Measurements from ENCODE around the gene PHF3. TPM values are rescaled to one million over a fixed set of nuclear protein-coding genes. Genes with fewer than 3 reads are reported as not detected.
"Not testable (repeated sequence)": the region's sequence is repeated elsewhere in the genome, so short reads cannot be mapped to it uniquely, and the experiment has no call there.

PHF3 gene
- polyA plus RNA-seq, 1 donor = 32.5 TPM

DNA sequence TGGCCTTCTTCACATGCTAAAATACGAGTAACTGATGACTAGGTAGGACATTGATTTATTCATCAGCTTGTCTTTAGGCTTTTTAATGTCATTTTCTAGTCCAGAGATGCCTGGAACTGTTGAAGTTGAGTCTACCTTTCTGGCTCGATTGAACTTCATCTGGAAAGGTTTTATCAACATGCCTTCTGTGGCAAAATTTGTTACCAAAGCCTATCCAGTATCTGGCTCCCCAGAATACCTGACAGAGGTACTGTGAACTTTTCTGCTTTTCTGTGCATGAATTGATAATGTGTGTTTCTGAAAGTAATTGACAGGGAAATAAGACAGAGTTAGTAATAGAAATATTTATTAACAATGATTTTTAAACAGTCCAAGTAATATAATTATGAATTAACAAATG is 71.0 kb downstream of the PHF3 start:
- no peak for DNase-seq (ENCODE audit: low read depth)

- DNase-seq (ENCODE audit: low read depth) = no peak
Measured at GRCh38 chr6:63708631-63709030, 73.0 kb downstream of the PHF3 start.

DNA sequence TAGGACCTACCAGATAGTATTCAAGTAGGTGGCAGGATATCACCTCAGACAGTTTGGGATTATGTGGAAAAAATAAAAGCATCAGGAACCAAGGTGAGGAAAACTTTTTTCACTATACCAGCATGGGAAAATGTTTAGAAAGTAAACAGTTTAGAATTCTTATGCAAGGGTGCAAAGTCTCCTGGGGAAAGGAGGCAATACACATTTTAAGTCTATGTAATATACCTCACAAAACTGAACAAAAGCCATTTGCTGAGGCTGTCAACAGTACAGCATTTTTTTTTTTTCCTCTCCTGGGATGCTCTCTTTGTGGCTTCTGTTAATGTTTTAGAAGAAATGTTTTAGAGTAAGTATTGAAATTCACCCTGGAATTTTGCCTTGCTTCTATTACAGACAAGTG is 73.5 kb downstream of the PHF3 start:
- DNase-seq (ENCODE audit: low read depth) = no peak

- DNase-seq (ENCODE audit: low read depth) = no peak
Measured at GRCh38 chr6:63713332-63713731, 77.7 kb downstream of the PHF3 start.

DNA sequence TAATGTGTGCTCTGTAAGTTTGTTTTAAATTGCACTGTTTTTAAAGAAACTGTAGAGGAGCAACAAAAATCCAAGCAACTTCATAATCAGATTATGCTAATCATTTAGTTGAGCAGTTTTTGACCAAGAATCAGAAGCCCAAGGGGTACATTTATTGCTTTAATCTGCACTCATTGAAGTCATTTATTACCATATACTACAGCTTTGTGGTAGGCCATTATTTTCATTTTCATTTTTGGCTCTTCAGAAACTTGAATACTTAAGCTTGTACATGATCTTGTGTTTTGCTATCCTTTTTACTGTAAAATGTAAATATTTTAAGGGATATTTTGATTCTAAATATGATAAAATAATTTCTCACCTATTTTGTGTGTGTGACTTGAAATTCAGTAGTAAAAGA is 78.5 kb downstream of the PHF3 start:
- no peak for DNase-seq (ENCODE audit: low read depth)

DNA sequence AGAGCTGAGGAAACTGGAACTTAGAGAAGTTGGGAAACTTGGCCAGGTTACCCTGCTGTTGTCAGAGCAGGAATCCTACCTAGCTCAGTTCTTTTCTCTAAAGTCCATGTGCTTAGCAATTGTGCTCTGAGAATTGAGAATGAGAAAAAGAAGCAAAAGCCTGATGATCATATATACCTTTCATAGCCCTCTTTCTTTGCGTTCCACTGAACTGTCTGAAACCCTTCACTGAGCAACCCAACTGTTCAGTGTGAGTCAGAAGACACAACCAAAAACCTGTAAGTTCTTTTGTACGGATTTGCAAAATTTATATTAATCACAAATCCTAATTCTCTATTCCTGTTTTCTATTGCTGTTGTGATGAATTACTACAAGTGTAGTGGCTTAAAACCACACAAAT is 80.6 kb downstream of the PHF3 start:
- DNase-seq (ENCODE audit: low read depth) = no peak

- DNase-seq (ENCODE audit: low read depth) = no peak
Measured at GRCh38 chr6:63721181-63721580, 85.6 kb downstream of the PHF3 start.

DNA sequence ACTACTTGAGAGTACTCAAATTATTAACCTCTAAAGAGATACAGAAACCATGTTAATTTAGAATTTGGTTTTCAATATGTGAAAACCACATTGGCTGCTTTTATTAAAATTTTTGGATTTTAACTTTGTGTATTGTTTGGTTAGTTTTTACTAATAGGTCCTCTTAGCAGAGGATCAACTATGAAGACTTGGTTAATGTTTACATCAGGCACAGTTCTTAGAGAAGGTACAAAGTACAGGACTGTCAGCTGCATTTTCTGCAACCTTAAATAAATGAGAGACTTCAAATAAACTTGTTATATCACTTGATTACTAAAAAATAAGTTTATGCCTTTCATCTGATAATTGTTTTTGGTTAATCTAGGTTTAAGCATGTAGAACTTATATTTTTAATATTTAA is 89.1 kb downstream of the PHF3 start:
- DNase-seq (ENCODE audit: low read depth) = no peak

GRCh38 chr6:63730311-63730710 is 94.7 kb downstream of the PHF3 start:
- no peak for DNase-seq (ENCODE audit: low read depth)

DNA sequence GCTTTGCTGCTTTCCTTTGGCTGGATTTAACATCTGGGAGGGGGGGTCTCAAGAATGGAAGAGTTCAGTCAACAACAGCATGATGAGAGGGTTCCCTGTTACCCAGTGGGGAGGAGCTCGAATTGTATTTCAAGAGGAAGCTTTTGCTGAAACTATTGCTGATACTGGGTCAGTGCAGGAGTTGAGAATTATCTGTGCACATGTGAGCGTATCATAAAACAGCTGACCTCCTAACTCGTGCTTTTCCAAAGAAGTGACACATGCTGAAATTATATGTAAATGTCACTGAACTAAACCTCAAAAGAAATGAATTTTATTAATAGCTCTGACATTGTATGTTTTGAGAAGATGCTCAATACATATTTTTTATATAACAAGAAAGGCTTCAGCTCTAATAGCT is 96.3 kb downstream of the PHF3 start:
- no peak for DNase-seq (ENCODE audit: low read depth)

- no peak for DNase-seq (ENCODE audit: low read depth)
Measured at GRCh38 chr6:63732336-63732735, 96.7 kb downstream of the PHF3 start.

GRCh38 chr6:63734923-63735322 is 99.3 kb downstream of the PHF3 start:
- no peak for DNase-seq (ENCODE audit: low read depth)

- not testable (repeated sequence) for DNase-seq (ENCODE audit: low read depth)
Measured at GRCh38 chr6:63738190-63738589, 102.6 kb downstream of the PHF3 start.

DNA sequence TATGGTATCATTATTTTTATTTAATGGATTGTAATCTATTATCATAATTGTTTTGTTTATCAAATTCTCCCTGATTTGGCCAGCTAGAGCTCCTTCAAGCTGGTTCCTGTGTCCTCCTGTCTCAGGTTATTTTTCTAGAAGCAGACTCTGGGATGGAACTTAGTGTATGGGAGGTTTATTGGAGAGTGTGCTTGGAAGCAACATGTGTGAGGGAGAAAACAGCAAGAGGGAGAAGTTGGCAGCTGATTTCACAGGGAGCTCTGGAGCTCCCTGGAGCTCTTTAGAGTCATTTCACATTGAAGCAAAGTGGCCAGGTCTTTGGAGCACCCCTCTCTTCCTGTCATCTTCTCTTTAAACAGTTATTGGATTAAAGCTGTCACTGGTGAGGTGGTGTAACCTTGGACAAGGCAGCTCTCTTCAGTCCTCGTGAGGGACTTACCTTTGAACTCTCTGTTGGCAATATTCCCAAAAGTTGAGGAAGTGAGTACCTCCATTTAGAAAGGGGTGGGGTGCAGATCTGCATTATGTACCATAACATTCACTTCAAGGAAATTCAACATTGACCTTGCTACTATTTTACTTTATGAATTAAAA is 103.6 kb downstream of the PHF3 start:
- DNase-seq (ENCODE audit: low read depth) = no peak

GRCh38 chr6:63740709-63741108 is 105.1 kb downstream of the PHF3 start:
- DNase-seq (ENCODE audit: low read depth) = no peak

DNA sequence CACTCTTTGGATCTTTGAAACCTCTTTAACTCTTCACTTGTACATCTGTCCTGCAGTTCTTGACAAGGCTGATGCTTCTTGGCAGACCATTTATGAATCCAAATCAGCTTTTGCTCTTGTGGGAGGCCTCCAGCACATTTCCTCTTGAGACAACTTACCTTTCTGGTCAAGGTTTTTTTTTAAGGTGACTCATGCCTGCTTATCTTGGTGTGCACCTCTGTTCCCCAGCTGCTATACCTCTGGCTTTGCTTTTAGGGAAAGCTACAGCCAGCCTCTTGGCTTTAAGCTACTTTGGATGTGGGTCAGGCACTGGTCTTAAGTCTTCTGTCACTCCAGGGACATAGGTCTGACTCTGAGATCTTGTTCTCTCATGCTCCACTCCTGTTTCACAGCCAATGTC is 106.5 kb downstream of the PHF3 start:
- no peak for DNase-seq (ENCODE audit: low read depth)

DNA sequence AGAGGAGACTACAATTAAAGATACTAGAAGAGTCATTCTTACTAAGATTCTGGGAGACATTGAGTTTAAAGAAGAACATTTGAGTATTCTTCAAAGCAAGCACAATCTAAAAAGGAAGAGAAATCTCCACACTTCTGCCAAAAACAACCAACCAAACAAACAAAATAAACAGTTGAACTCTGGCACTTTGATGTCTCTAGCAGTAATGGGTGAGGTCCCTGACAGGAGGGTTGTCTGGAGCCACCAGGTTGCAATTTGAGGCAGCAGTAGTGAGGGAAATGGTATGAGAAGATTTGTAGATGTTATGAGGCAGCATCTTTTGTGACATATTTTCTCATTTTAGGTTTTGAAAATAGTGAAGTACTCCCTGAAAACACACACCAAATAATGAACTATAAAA is 108.1 kb downstream of the PHF3 start:
- DNase-seq (ENCODE audit: low read depth) = no peak

- DNase-seq (ENCODE audit: low read depth) = no peak
Measured at GRCh38 chr6:63744810-63745209, 109.2 kb downstream of the PHF3 start.

DNA sequence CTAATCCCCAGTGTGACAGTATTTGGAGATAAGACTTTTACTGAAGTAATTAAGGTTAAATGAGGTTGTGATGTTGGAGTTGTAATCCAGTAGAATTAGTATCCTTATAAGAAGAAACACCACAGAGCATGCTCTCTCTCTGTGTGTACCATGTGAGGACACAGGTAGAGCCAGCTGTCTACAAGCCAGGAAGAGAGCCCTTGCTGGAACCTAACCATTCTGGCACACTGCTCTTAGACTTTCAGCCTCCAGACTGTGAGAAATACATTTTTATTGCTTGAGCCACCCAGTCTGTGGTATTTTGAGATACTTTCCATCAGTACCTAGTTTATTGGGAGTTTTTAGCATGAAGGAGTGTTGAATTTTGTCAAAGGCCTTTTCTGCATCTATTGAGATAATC is 110.2 kb downstream of the PHF3 start:
- DNase-seq (ENCODE audit: low read depth) = no peak

DNA sequence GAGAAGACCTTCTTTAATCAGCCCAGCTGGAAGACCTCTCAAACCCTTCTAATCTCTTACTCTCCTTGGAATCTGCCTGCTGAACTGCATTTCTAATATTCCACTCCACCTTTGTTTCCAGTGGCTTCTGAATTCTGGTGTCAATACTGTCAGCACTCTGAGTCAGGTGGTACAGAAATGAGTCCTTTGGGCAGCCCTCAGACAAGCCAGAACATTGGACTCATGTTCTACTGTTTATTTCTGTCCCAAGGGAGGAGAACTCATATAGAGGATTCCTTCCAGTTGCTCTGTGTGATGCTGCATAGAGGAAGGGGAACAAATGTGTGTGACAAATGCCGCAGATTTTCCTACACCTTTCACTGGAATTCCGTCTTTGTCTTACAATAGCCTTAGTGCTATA is 114.8 kb downstream of the PHF3 start:
- no peak for DNase-seq (ENCODE audit: low read depth)

- DNase-seq (ENCODE audit: low read depth) = not testable (repeated sequence)
Measured at GRCh38 chr6:63757275-63757674, 121.7 kb downstream of the PHF3 start.

GRCh38 chr6:63757826-63758225 is 122.2 kb downstream of the PHF3 start:
- no peak for DNase-seq (ENCODE audit: low read depth)

DNA sequence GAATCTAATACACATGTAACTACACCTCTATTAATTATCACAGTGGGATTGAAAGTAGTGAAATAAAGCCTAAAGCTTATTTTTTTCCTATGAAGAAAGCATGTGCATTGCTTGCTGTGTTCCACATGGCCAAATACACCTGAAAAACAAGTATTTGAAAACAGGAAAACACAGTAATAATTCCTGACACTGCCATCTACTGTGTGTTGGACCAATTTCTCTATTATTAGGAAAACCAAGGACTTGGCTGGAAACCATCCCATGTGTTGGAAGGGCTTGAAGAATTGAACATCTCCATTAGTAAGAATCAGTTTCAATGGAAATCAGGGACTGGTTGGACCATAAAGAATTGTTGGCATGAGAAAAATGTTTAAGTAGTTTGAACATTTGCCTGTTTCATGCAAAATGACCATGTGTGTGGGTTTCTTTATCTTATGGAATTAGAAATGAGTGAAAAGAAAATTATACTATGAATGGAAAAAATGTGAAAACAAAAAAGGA is 124.1 kb downstream of the PHF3 start:
- DNase-seq (ENCODE audit: low read depth) = no peak

DNA sequence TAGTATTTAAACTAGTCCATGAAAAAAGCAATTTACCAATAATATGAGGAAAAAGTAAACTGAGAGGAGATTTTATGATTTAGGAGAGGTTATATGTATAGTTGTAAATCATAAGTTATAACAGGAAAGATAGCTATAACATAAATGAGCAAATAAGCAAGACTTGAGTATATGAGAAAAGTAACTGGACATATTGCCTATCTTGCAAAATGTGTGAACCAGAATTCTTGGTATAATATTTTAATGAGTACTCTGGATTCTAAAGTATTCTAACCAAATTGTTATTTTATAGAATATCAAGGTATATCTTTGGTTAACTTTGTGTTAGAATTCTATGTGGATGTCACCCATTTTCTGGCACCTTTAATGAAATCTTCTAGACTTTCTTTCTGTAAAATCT is 124.6 kb downstream of the PHF3 start:
- no peak for DNase-seq (ENCODE audit: low read depth)

Data from forelimb muscle (tissue), 1 donor.